ENCODE data around the gene RPN1.
"Not testable (repeated sequence)": the region's sequence is repeated elsewhere in the genome, so short reads cannot be mapped to it uniquely, and the experiment has no call there.

RPN1 gene

DNA sequence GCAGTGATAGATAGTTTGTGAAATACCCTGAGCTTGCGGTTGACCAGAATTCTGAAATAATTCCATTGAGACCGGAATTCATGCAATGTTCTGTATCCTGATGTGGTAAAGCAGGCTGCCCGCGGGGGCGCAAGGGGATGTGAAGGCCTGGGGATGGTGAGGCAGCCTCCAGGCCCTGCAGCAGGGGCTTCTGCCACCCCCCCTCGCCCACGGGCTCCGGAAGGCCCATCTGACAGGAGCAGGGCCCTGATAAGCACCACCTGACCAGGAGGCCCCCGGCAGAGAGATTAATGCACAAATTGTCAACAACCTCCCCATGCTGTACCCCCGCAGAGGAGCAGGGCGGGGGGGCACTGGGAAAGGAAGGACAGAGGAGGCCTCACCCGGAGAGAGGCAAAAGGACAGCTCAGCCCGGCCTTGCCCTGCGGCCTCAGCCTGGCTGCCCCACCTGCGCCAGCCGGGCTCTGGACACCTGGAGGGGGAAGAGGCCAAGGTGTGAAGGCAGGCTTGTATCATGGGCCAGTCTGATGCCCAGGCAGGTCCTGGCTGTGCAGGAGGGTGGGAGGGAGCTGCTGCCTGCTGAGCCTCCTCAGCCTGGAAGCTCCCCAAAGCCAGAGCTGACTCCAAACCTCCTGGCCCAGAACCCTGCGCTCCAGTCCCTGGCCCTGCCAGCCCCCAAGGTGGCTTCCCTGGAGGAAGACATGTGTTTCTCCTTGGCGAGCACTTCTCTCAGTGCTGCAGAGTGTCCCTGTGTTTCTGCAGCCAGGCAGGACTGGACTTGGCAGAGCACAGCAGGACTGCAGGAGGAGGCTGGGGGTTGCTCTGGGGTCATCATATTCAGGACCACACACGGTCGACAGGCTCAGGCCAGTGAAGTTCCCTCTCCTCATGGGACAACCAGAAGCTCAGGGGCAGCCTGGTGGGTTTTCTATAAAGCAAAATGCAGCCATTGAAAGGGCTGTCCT is 46.5 kb downstream of the RPN1 start:
- no peak for TF ChIP-seq POLR2AphosphoS5 (IDR thresholded peaks at IDR 0.05; ENCODE audit: low read depth, low read length)
- no peak for TF ChIP-seq TAF1 (IDR thresholded peaks at IDR 0.05; ENCODE audit: borderline replicate concordance, low read depth, low read length)
- no peak for TF ChIP-seq POLR2A (IDR thresholded peaks at IDR 0.05; ENCODE audit: low read depth, low read length)
- FAIRE-seq = no peak
- DNase-seq (ENCODE audit: insufficient read length) = no peak

DNA sequence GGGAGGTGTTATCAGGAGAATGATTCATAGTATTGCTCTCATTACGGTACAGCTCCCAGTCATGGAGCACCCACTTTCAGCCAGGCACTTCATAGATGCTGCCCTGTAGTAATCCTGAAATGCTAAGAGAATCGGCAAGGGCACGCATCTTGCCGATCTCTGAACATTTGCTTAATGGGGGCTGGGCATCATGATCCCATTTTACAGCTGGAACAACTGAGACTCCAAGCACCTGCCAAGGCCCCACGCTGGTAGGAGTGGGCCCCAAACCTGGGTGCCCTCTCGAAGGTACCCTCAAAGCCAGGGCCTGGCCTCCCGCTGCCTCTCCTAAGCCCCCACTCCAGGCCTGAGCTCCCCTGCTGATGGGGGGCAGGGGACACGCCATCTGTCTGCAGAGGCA is 47.3 kb downstream of the RPN1 start:
- no peak for TF ChIP-seq TAF1 (IDR thresholded peaks at IDR 0.05; ENCODE audit: borderline replicate concordance, low read depth, low read length)
- no peak for TF ChIP-seq POLR2AphosphoS5 (IDR thresholded peaks at IDR 0.05; ENCODE audit: low read depth, low read length)
- TF ChIP-seq POLR2A (IDR thresholded peaks at IDR 0.05; ENCODE audit: low read depth, low read length) = no peak
- no peak for FAIRE-seq
- DNase-seq (ENCODE audit: insufficient read length) = no peak

DNA sequence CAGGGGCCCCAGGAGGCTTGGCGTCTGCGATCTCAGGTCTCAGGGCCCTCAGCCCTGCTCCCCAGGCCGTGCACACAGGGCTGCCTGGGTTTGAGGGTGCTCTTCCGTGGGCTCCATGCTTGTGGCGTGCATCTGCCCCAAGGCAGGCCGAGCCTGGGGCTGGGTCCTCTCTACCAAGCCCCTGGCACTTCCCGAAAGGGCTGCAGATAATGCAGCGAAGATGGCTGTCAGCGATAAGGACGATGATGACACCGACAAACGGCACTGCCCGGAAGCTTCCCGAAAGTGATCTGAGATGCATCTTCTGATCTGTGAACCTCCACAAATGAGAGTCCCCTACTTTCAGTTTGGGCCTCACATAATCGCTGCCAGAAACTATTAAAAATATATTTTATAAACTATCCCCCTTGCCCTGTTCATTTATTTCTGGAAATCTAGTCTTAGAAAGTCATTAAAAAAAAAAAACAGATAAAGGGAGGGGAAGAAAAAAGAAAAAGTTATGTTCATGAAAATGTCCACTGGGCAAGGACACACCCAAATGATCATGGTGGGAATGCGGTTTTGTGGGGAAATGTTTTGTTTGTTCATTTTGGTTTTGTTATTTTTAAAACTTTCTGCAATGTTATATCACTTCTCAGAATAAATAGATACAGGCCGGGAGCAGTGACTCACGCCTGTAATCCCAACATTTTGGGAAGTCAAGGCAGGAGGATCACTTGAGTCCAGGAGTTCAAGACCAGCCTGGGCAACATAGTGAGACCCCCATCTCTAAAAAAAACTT is 51.5 kb downstream of the RPN1 start:
- FAIRE-seq (no peak), DNase-seq (ENCODE audit: insufficient read length) (no peak)
- TF ChIP-seq POLR2AphosphoS5 (IDR thresholded peaks at IDR 0.05; ENCODE audit: low read depth, low read length) (no peak), TAF1 (IDR thresholded peaks at IDR 0.05; ENCODE audit: borderline replicate concordance, low read depth, low read length) (no peak), POLR2A (IDR thresholded peaks at IDR 0.05; ENCODE audit: low read depth, low read length) (no peak)

DNA sequence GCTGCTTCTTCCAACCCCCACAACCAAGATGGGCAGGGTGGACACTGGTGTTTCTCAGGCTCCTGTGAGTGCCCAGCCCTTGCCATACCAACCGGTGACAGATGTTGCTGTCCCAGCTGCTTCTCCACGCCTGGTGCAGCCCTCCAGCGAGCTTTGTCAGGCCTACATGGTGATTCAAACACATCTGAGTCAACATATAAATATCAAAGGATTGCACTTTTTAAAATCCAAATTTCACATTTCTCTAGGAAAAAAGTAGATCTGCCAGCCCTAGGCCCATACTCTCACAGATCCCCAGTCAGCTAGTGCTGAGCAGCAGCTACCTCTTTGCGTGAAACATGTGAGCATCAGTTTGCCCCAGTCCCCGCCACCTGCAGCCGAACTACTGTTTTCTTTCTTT is 52.7 kb downstream of the RPN1 start:
- TF ChIP-seq TAF1 (IDR thresholded peaks at IDR 0.05; ENCODE audit: borderline replicate concordance, low read depth, low read length) (no peak), POLR2AphosphoS5 (IDR thresholded peaks at IDR 0.05; ENCODE audit: low read depth, low read length) (no peak), POLR2A (IDR thresholded peaks at IDR 0.05; ENCODE audit: low read depth, low read length) (no peak)
- DNase-seq (ENCODE audit: insufficient read length) = no peak
- no peak for FAIRE-seq

DNA sequence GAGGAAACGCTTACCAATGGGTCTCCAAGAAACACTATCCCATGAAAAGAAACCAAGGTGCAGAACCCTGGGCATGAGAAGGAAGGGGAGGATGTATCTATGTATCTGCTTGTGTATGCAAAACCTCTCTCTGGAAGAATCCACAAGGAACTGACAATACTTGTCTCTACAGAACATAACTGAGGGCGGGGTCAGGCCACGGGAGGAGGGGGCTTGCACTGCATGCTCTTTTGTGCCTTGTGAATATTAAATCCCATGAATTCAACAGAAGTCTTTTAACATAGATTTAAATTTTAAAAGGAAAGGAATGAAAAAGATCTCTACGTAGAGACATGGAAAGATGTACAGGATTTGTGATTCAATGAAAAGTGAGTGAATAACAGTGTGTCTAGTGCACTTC is 57.8 kb downstream of the RPN1 start:
- FAIRE-seq = no peak
- TF ChIP-seq TAF1 (IDR thresholded peaks at IDR 0.05; ENCODE audit: borderline replicate concordance, low read depth, low read length) = no peak
- no peak for TF ChIP-seq POLR2AphosphoS5 (IDR thresholded peaks at IDR 0.05; ENCODE audit: low read depth, low read length)
- TF ChIP-seq POLR2A (IDR thresholded peaks at IDR 0.05; ENCODE audit: low read depth, low read length) = no peak
- DNase-seq (ENCODE audit: insufficient read length) = no peak

DNA sequence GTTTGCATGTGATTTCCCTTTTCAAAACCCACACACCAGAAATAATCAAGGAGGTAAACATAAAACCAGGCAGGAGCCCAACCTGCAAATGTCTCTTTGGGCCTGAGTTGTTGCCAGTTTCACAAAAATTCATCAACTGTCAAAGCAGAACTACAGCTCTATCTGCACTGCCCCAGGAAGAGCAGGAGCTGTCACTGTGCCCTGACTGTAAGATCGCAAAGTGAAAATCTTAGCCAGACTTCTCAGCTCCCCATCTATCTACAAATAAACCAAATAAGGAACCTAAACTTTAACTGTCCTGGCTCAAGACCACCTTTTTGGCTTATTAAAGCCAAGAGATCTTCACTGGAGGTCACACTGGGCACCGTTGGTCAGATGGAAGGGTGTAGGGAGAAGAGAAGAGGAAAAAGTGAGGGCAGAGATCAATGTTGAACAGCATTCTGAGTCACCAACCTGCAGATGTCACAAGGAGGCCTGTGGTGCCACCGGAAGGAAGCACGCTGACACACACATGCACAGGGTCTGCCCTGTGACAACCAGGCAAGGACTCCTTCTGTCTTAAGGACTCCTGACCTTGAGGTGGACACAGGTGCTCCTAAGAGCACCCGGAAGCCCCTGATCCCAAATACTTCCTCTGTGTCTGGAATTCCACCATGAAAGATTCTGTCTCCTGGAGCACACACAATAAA is 58.7 kb downstream of the RPN1 start:
- DNase-seq (ENCODE audit: insufficient read length) = no peak

DNA sequence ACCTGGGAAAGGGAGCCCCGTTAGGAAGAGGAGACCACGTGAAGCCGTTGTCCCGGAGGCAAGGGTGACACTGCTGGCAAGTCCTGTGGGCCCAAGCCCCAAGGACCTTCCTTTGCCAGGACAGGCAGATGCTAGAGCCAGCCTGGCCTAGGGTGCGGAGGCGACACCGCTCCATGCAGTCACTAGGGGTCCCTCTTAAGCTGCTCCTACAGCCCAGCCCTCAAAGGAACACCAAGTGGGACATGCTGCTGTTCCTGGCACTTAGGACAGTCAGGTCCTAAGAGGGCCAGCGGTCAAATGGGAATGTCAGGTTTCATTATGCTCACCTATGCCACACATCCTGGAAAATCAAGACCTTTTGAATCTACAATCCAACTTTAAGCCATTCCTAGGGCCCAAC is 59.7 kb downstream of the RPN1 start:
- DNase-seq (ENCODE audit: insufficient read length) = no peak
- no peak for FAIRE-seq
- TF ChIP-seq POLR2AphosphoS5 (IDR thresholded peaks at IDR 0.05; ENCODE audit: low read depth, low read length) = no peak
- no peak for TF ChIP-seq POLR2A (IDR thresholded peaks at IDR 0.05; ENCODE audit: low read depth, low read length)
- TF ChIP-seq TAF1 (IDR thresholded peaks at IDR 0.05; ENCODE audit: borderline replicate concordance, low read depth, low read length) = no peak

More for the DNA sequence above, 58.7 kb downstream of the RPN1 start:
- FAIRE-seq = no peak
- TF ChIP-seq POLR2AphosphoS5 (IDR thresholded peaks at IDR 0.05; ENCODE audit: low read depth, low read length) (no peak), POLR2A (IDR thresholded peaks at IDR 0.05; ENCODE audit: low read depth, low read length) (no peak), TAF1 (IDR thresholded peaks at IDR 0.05; ENCODE audit: borderline replicate concordance, low read depth, low read length) (no peak)

DNA sequence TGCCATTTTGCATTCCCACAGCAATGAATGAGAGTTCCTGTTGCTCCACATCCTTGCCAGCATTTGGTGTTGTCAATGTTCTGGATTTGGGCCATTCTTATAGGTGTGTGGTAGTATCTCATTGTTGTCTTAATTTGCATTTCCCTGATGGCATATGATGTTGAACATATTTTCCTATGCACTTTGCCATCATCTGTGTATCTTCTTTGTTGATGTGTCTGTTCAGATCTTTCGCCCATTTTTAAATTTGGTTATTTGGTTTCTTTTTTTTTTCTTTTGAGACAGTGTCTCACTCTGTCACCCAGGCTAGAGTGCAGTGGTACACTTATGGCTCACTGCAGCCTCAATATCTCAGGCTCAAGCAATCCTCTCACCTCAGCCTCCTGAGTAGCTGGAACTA is 60.6 kb downstream of the RPN1 start:
- not testable (repeated sequence) for FAIRE-seq; DNase-seq (ENCODE audit: insufficient read length)

DNA sequence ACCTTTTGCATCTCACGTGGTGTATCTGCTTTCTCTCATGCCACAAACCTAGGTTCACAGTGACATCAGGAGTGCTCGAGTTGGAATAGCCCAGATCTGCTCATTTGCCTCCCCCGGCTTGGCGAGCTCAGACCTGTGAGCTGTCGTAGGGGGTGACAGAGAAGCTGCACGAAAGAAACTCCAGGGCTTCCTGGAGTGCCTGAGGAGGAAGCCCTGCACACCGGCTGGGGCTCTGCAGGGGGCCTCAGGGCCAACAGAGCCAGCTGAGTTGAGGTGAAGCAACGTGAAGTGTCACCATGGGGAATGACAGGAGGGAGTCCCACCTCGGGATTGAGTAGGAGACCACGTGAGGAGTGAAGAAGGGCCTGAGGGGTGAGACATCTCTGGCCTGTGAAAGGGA is 62.5 kb downstream of the RPN1 start:
- TF ChIP-seq POLR2A (IDR thresholded peaks at IDR 0.05; ENCODE audit: low read depth, low read length) (no peak), POLR2AphosphoS5 (IDR thresholded peaks at IDR 0.05; ENCODE audit: low read depth, low read length) (no peak), TAF1 (IDR thresholded peaks at IDR 0.05; ENCODE audit: borderline replicate concordance, low read depth, low read length) (no peak)
- DNase-seq (ENCODE audit: insufficient read length) (no peak), FAIRE-seq (no peak)

DNA sequence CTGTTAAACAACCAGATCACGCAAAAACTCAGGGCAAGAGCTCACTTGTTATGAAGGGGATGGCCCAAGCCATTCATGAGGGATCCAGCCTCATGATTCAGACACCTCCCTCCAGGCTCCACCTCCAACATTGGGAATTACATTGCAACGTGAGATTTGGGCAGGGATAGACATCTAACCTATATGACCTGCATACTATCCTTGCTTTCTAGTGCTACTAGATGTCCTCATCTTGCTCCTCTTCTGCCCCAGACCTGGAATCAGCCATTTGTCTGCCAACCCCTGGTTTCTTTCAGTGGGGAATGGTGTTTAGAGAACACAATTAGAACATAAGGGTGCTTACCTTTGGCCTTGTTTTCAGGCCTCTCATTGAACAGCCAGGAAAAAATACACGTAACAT is 63.2 kb downstream of the RPN1 start:
- TF ChIP-seq TAF1 (IDR thresholded peaks at IDR 0.05; ENCODE audit: borderline replicate concordance, low read depth, low read length) (no peak), POLR2AphosphoS5 (IDR thresholded peaks at IDR 0.05; ENCODE audit: low read depth, low read length) (no peak), POLR2A (IDR thresholded peaks at IDR 0.05; ENCODE audit: low read depth, low read length) (no peak)
- FAIRE-seq (no peak), DNase-seq (ENCODE audit: insufficient read length) (no peak)

DNA sequence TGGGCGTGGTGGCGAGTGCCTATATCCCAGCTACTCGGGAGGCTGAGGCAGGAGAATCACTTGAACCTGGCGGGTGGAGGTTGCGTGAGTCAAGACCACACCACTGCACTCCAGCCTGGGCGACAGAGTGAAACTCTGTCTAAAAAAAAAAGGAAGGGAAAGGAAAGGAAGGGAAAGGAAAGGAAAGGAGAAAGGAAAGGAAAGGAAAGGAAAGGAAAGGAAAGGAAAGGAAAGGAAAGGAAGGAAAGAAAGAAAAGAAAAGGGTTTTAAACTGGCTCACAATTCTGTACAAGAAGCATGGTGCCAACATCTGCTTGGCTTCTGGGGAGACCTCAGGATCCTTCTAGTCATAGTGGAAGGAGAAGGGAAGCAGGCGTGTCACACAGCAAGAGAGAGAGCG is 63.7 kb downstream of the RPN1 start:
- not testable (repeated sequence) for DNase-seq (ENCODE audit: insufficient read length); FAIRE-seq

DNA sequence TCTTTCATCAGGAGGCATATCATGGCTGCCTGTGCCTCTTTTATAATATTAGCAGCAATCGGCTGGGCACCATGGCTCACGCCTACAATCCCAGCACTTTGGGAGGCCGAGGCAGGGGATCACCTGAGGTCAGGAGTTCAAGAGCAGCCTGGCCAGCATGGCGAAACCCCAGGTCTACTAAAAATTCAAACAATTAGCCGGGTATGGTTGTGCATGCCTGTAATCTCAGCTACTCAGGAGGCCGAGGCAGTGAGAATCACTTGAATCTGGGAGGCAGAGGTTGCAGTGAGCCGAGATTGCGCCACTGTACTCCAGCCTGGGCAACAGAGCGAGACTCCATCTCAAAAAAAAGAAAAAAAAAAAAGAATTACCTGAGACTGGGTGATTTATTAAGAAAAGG is 64.2 kb downstream of the RPN1 start:
- not testable (repeated sequence) for DNase-seq (ENCODE audit: insufficient read length); FAIRE-seq
